DND-41 (cell line): Measurements from ENCODE around the gene CFAP97D2.

Experiments
- ATAC-seq: fragments of 200-7000 bp; cut with Tn5 transposase; 3 replicates; pipeline ENCODE4 v1.9.1; 2021; ENCODE audit warnings: low read depth; ENCODE audit not compliant: insufficient read depth
- DNase-seq: peaks from one replicate; pipeline ENCODE4 v3.0.0-alpha.2; 2020
- H2AFZ ChIP-seq: 2 replicates; pipeline ENCODE4 v1.6.0; 2012; ENCODE audit warnings: low read depth, low read length
- H3K27ac ChIP-seq: 2 replicates; pipeline ENCODE4 v1.5.1; 2012; ENCODE audit warnings: low read length, inconsistent platforms
- H3K27me3 ChIP-seq: fragments of 200-600 bp; sonication (generic); 2 replicates; pipeline ENCODE4 v1.6.0; 2012; ENCODE audit warnings: low read length, mild to moderate bottlenecking, inconsistent platforms; ENCODE audit not compliant: insufficient read depth, poor library complexity
- H3K36me3 ChIP-seq: 2 replicates; pipeline ENCODE4 v1.5.1; 2012; ENCODE audit warnings: low read length, inconsistent platforms; ENCODE audit not compliant: insufficient read depth
- H3K4me1 ChIP-seq: 2 replicates; pipeline ENCODE4 v1.5.1; 2012; ENCODE audit warnings: mild to moderate bottlenecking, low read length; ENCODE audit not compliant: insufficient read depth
- H3K4me2 ChIP-seq: 2 replicates; pipeline ENCODE4 v1.6.0; 2012; ENCODE audit warnings: mild to moderate bottlenecking, moderate library complexity, low read length, inconsistent platforms; ENCODE audit not compliant: insufficient read depth
- H3K4me3 ChIP-seq, 2 experiments: fragments of 200-600 bp in 1 of 2; shearing (Covaris generic) in 1 of 2; 2 replicates each; pipeline ENCODE4 v1.5.1; 2012 to 2016; ENCODE audit warnings: inconsistent platforms in 2 of 2, low read length in 2 of 2, mild to moderate bottlenecking in 2 of 2, low read depth in 1 of 2, moderate library complexity in 1 of 2
- H3K79me2 ChIP-seq: 2 replicates; pipeline ENCODE4 v1.6.0; 2012; ENCODE audit warnings: low read length, inconsistent platforms; ENCODE audit not compliant: insufficient read depth
- H3K9ac ChIP-seq: 2 replicates; pipeline ENCODE4 v1.6.0; 2012; ENCODE audit warnings: low read depth, mild to moderate bottlenecking, inconsistent platforms, low read length, moderate library complexity
- H3K9me3 ChIP-seq: 2 replicates; pipeline ENCODE4 v1.5.1; 2012; ENCODE audit warnings: low read length, moderate library complexity, mild to moderate bottlenecking, inconsistent platforms; ENCODE audit not compliant: insufficient read depth, severe bottlenecking
- H4K20me1 ChIP-seq: 2 replicates; pipeline ENCODE4 v1.6.0; 2012; ENCODE audit warnings: low read length; ENCODE audit not compliant: insufficient read depth
- CTCF ChIP-seq: IDR thresholded peaks from 2 replicates; pipeline ENCODE4 v1.5.1; 2012; ENCODE audit warnings: borderline replicate concordance, low read length, moderate library complexity, mild to moderate bottlenecking; ENCODE audit not compliant: poor library complexity, severe bottlenecking; ENCODE audit errors: extremely low read depth
- EZH2 ChIP-seq: IDR thresholded peaks from 3 replicates; pipeline ENCODE4 v1.6.1; 2012; ENCODE audit warnings: borderline replicate concordance, low read depth, mild to moderate bottlenecking, moderate library complexity, low read length, inconsistent platforms; ENCODE audit not compliant: severe bottlenecking

CFAP97D2 gene

GRCh38 chr13:114229506-114229905 is 50.4 kb downstream of the CFAP97D2 start:
- no peak overlapping the region for H3K27ac ChIP-seq
- H3K4me1 ChIP-seq: peaks cover 20% of the 10 kb centered on the region
- H3K79me2 ChIP-seq: no peaks in the 10 kb centered on the region
- H3K4me2 ChIP-seq: no peak overlapping the region
- no peak overlapping the region for H3K4me3 ChIP-seq
- no peaks in the 10 kb centered on the region for H4K20me1 ChIP-seq
- TF ChIP-seq EZH2 (no peak), CTCF (no peak)
- peaks cover 7% of the 10 kb centered on the region for H3K27me3 ChIP-seq
- no peak overlapping the region for H3K9ac ChIP-seq
- ATAC-seq: no peak
- DNase-seq: no peak
- no peak overlapping the region for H2AFZ ChIP-seq
- H3K9me3 ChIP-seq: no peaks in the 10 kb centered on the region
- no peaks in the 10 kb centered on the region for H3K36me3 ChIP-seq

DNA sequence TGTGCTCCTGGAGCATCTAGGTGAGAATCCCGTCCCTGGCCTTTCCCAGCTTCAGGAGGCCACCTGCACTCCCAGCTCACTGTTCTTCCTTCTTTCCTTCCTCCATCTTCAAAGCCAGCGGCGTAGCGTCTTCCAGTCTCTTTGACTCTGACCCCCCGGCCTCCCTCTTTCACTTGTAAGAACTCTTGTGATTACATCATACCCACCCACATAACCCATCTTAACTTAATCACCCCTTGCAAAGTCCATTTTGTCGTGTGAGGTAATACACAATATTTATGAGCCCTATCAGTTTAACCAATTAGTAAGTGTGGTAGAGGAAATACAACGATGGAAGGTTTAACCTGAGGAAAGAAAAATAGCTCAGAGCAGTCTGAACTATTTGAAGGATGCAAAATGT is 51.1 kb downstream of the CFAP97D2 start:
- no peak overlapping the region for H3K27ac ChIP-seq
- no peaks in the 10 kb centered on the region for H3K9me3 ChIP-seq
- no peaks in the 10 kb centered on the region for H4K20me1 ChIP-seq
- no peak for ATAC-seq
- H3K27me3 ChIP-seq: peaks cover 7% of the 10 kb centered on the region
- no peak overlapping the region for H3K9ac ChIP-seq
- H3K79me2 ChIP-seq: peaks cover 3% of the 10 kb centered on the region
- DNase-seq: no peak
- TF ChIP-seq CTCF (no peak), EZH2 (no peak)
- peaks cover 22% of the 10 kb centered on the region for H3K4me1 ChIP-seq
- H3K36me3 ChIP-seq: peaks cover 1% of the 10 kb centered on the region; the same call in 1 of the 2 replicates
- no peak overlapping the region for H3K4me3 ChIP-seq
- no peak overlapping the region for H2AFZ ChIP-seq
- no peak overlapping the region for H3K4me2 ChIP-seq

- Histone ChIP-seq H4K20me1 (peaks cover under 1% of the 10 kb centered on the region; the same call in 1 of the 2 replicates), H3K4me3 (no peak overlapping the region), H2AFZ (no peak overlapping the region), H3K4me1 (peaks cover 24% of the 10 kb centered on the region), H3K27ac (no peak overlapping the region), H3K9me3 (no peaks in the 10 kb centered on the region), H3K79me2 (peaks cover 8% of the 10 kb centered on the region), H3K9ac (no peak overlapping the region), H3K27me3 (peaks cover 7% of the 10 kb centered on the region), H3K4me2 (no peak overlapping the region), H3K36me3 (peaks cover 3% of the 10 kb centered on the region; the same call in 1 of the 2 replicates)
- TF ChIP-seq CTCF (no peak), EZH2 (no peak)
- DNase-seq: no peak
- ATAC-seq: no peak
These were observed 51.5 kb downstream of the CFAP97D2 start for GRCh38 chr13:114230575-114230974.

DNA sequence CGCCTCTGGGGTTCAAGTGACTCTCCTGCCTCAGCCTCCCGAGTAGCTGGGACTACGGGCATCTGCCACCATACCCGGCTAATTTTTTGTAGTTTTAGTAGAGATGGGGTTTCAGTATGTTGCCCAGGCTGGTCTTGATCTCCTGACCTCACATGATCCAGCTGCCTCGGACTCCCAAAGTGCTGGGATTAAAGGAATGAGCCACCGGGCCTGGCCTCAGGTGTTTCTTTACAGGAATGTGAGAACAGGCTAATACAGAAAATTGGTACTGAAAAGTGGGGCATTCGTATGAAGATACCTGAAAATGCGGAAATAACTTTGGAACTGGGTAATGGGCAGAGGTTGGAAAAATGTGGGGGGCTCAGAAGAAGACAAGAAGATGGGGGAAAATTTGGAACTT is 52.8 kb downstream of the CFAP97D2 start:
- Histone ChIP-seq H3K36me3 (peaks cover 7% of the 10 kb centered on the region), H3K4me2 (no peak overlapping the region), H3K27ac (no peak overlapping the region), H4K20me1 (peaks cover 6% of the 10 kb centered on the region; the same call in 1 of the 2 replicates), H3K9me3 (no peaks in the 10 kb centered on the region), H3K4me1 (peaks cover 26% of the 10 kb centered on the region), H3K4me3 (no peak overlapping the region), H2AFZ (no peak overlapping the region), H3K79me2 (peaks cover 21% of the 10 kb centered on the region), H3K9ac (no peak overlapping the region), H3K27me3 (peaks cover 7% of the 10 kb centered on the region)
- no peak for ATAC-seq
- TF ChIP-seq CTCF: no peak
- no peak for TF ChIP-seq EZH2
- DNase-seq: no peak
